Breast epithelium (tissue), 3 donors: Measurements from ENCODE around the gene SH2D6.

Source experiments
- CTCF ChIP-seq, 3 donors: fragments of 450-650 bp; IDR thresholded peaks; one replicate each; pipeline ENCODE4 v1.5.1; 2016 to 2017; ENCODE audit warnings: antibody characterized with exemption in 3 of 3, mild to moderate bottlenecking in 3 of 3, moderate library complexity in 3 of 3
- POLR2A ChIP-seq: fragments of 450-650 bp; IDR thresholded peaks from one replicate; pipeline ENCODE4 v1.6.1; 2016; ENCODE audit warnings: antibody characterized with exemption, mild to moderate bottlenecking, moderate library complexity

- TF ChIP-seq CTCF (IDR thresholded peaks at IDR 0.05) (no peak), POLR2A (no peak)
Observed at GRCh38 chr2:85470850-85471800, 52.6 kb downstream of the SH2D6 start.
